ENCODE data around the gene DAND5.
"Not testable (repeated sequence)": the region's sequence is repeated elsewhere in the genome, so short reads cannot be mapped to it uniquely, and the experiment has no call there.

DAND5 gene

GRCh38 chr19:12946731-12947496, 22.5 kb upstream of the DAND5 start:
- TF ChIP-seq CTCF (IDR thresholded peaks at IDR 0.05; ENCODE audit: low read depth, low read length) = no peak

GRCh38 chr19:12947702-12948611, 21.4 kb upstream of the DAND5 start:
- no peak for DNase-seq (ENCODE audit: extremely low read depth, low read depth)
- no peak for TF ChIP-seq CTCF (IDR thresholded peaks at IDR 0.05; ENCODE audit: low read depth, low read length)

More at GRCh38 chr19:12946731-12947496, 22.5 kb upstream of the DAND5 start:
- no peak for DNase-seq (ENCODE audit: extremely low read depth, low read depth)

GRCh38 chr19:12948612-12949362, 20.6 kb upstream of the DAND5 start:
- no peak for TF ChIP-seq CTCF (IDR thresholded peaks at IDR 0.05; ENCODE audit: low read depth, low read length)
- DNase-seq (ENCODE audit: extremely low read depth, low read depth) = no peak

GRCh38 chr19:12949363-12950283, 19.8 kb upstream of the DAND5 start:
- no peak for DNase-seq (ENCODE audit: extremely low read depth, low read depth)

GRCh38 chr19:12952050-12952449, 17.3 kb upstream of the DAND5 start:
- DNase-seq (ENCODE audit: extremely low read depth, low read depth) = not testable (repeated sequence)

More at GRCh38 chr19:12949363-12950283, 19.8 kb upstream of the DAND5 start:
- no peak for TF ChIP-seq CTCF (IDR thresholded peaks at IDR 0.05; ENCODE audit: low read depth, low read length)

DNA sequence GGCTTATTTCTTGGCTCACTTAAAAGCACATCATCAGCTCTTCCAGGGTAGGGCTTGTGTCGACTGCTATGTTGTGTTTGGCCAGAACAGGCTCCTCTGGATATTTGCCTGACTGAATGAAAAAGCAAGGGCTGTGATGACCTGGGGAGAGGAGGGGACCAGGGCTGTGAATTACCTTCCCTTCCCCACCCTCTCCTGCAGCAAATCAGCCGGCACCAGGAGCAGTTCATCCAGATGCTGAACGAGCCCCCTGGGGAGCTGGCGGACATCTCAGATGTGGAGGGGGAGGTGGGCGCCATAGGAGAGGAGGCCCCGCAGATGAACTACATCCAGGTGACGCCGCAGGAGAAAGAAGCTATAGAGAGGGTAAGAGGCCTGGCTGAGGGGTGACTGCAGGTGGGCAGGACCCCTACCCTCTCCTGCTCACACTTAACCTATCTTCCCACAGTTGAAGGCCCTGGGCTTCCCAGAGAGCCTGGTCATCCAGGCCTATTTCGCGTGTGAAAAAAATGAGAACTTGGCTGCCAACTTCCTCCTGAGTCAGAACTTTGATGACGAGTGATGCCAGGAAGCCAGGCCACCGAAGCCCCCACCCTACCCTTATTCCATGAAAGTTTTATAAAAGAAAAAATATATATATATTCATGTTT, 16.8 kb upstream of the DAND5 start:
- DNase-seq (ENCODE audit: extremely low read depth, low read depth) = peak; percentile 40
- no peak for TF ChIP-seq CTCF (IDR thresholded peaks at IDR 0.05; ENCODE audit: low read depth, low read length)
